ENCODE results near the gene PRKCE. TPM values are rescaled to one million over a fixed set of nuclear protein-coding genes. Genes with fewer than 3 reads are reported as not detected.
A peak's percentile ranks its signal among the peaks of the same experiment; 100 is the strongest.

The PRKCE gene
- total RNA-seq, 1 experiment from 2014 or later, result 21.7 TPM

DNA sequence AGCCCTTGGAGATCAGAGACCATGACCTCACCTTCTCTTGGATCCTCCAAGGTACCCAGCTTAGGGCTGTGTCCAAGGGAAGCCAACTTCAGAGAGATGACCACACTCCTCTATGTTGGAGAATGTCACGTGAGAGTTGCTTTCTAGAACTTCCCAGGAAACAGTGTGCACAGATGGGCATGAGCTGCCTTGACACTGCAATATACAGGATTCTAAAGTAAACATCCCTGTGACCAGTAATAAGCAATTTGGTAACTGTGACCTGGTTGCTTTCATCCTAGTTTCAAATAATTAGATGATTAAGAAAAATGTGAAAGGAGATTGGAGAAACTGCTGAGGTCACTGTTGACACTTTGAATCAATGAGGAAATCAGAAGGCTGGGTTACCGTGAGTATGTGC, 464.7 kb downstream of the PRKCE start:
- Histone ChIP-seq H3K4me2 (peak overlapping the region; percentile 35; the same call in 1 of the 2 replicates), H3K4me1 (replicated peaks; ENCODE audit: insufficient read depth) (peaks cover 37% of the 10 kb centered on the region), H3K27me3 (ENCODE audit: insufficient read depth, low read depth) (no peaks in the 10 kb centered on the region), H3K27ac (peak overlapping the region; percentile 67), H4K20me1 (ENCODE audit: insufficient read depth) (no peaks in the 10 kb centered on the region), H3K79me2 (ENCODE audit: low read depth) (no peaks in the 10 kb centered on the region), H3K9me2 (ENCODE audit: insufficient read depth) (no peaks in the 10 kb centered on the region), H3F3A (ENCODE audit: insufficient read depth, low read depth) (peaks cover 13% of the 10 kb centered on the region), H2AFZ (no peak overlapping the region), H3K9me3 (ENCODE audit: insufficient read depth, low read depth) (peaks cover 4% of the 10 kb centered on the region; the same call in 1 of the 2 replicates), H3K36me3 (ENCODE audit: low read depth) (no peaks in the 10 kb centered on the region), H3K4me3 (no peak overlapping the region)
- ChIA-PET CTCF (interaction anchor here (1.0 to 2.1 kb wide), 2 partner anchors 33 to 53 kb away, joined by 3 to 16 read pairs; no protein-coding TSS in a partner anchor), POLR2A (ENCODE audit: unreplicated experiment) (no interaction called here)
- no peak for DNase-seq
- no TSS peak for BruUV-seq (replicated peaks)
- intact Hi-C loops (cut with micrococcal nuclease; ENCODE audit: unreplicated experiment), result loop anchor here (2.0 kb wide), 2 partner anchors 47 to 49 kb away; no protein-coding TSS in a partner anchor
- no peak for TF ChIP-seq EZH2 (IDR thresholded peaks at IDR 0.05; ENCODE audit: low read depth)
- TF ChIP-seq, protein P1, sequence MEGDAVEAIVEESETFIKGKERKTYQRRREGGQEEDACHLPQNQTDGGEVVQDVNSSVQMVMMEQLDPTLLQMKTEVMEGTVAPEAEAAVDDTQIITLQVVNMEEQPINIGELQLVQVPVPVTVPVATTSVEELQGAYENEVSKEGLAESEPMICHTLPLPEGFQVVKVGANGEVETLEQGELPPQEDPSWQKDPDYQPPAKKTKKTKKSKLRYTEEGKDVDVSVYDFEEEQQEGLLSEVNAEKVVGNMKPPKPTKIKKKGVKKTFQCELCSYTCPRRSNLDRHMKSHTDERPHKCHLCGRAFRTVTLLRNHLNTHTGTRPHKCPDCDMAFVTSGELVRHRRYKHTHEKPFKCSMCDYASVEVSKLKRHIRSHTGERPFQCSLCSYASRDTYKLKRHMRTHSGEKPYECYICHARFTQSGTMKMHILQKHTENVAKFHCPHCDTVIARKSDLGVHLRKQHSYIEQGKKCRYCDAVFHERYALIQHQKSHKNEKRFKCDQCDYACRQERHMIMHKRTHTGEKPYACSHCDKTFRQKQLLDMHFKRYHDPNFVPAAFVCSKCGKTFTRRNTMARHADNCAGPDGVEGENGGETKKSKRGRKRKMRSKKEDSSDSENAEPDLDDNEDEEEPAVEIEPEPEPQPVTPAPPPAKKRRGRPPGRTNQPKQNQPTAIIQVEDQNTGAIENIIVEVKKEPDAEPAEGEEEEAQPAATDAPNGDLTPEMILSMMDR (conservative IDR thresholded peaks at IDR 0.05), result no peak

DNA sequence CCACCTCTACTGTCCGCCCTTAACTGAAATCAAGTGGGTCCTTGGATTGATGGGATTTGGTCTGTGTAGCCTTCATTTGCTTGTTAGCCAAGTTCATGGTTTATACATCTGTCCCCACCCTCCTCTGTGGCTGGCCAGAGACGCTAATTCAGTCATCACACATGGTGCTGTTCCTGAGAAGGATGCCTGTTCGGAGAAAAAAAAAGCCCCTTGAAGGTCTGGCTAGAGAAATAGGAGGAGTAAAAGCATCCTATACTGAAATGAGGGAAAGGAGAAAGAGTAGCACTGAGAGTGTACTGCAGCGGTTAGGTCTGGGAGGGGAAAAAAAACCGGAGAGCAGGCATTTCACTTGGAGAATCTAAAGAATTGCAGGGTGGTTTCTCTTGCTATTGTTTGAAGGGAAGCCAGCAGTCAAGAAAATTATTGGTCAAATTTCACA, 465.1 kb downstream of the PRKCE start:
- peak; percentile 16 to 41 for DNase-seq
- H3F3A ChIP-seq (ENCODE audit: insufficient read depth, low read depth), result peaks cover 18% of the 10 kb centered on the region
- H3K4me1 ChIP-seq (replicated peaks; ENCODE audit: insufficient read depth), result peaks cover 41% of the 10 kb centered on the region
- peak overlapping the region; percentile 67 for H3K27ac ChIP-seq
- no TSS peak for BruUV-seq (replicated peaks)
- intact Hi-C loops (cut with micrococcal nuclease; ENCODE audit: unreplicated experiment), result loop anchor here (2.0 kb wide), 2 partner anchors 48 kb away; no protein-coding TSS in a partner anchor
- ChIA-PET POLR2A (ENCODE audit: unreplicated experiment) (interaction anchor here (0.7 kb wide), 3 partner anchors 55 to 1667 kb away, joined by 3 to 5 read pairs (median 3); no protein-coding TSS in a partner anchor), CTCF (interaction anchor here (0.6 to 2.1 kb wide), 3 partner anchors 34 to 1269 kb away, joined by 3 to 16 read pairs (median 4); no protein-coding TSS in a partner anchor)
- H3K27me3 ChIP-seq (ENCODE audit: insufficient read depth, low read depth), result no peaks in the 10 kb centered on the region
- H2AFZ ChIP-seq, result no peak overlapping the region
- no peaks in the 10 kb centered on the region for H3K36me3 ChIP-seq (ENCODE audit: low read depth)
- TF ChIP-seq, protein P1 (conservative IDR thresholded peaks at IDR 0.05), result no peak
- TF ChIP-seq EZH2 (IDR thresholded peaks at IDR 0.05; ENCODE audit: low read depth), result no peak
- H3K79me2 ChIP-seq (ENCODE audit: low read depth), result no peaks in the 10 kb centered on the region
- H3K9me2 ChIP-seq (ENCODE audit: insufficient read depth), result no peaks in the 10 kb centered on the region
- H3K9me3 ChIP-seq (ENCODE audit: insufficient read depth, low read depth), result 0 out of 2 replicates have a peak, but pooled peaks cover under 1% of the 10 kb centered on the region
- no peak overlapping the region for H3K4me3 ChIP-seq
- H3K4me2 ChIP-seq, result peak overlapping the region; percentile 35
- no peaks in the 10 kb centered on the region for H4K20me1 ChIP-seq (ENCODE audit: insufficient read depth)

DNA sequence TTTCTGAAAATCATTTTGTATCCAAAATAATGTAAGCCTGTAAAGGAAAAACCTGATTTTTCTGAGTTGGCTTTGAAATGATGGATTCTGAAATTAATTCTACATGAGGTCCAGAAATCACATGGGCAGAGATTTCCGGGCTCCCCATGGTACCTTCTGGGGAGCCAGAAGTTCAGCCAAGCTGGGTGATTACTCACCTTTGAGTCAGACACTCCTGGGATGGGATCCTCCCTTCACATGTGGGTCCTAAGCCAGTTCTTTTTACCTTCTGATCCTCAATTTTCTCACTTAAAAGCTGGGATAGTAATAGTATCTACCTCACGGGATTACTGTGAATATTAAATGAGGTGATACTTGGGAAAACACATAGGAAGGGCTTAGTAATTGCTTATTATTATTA, 465.9 kb downstream of the PRKCE start:
- peak; percentile 38 to 75 for DNase-seq
- Histone ChIP-seq H3K4me2 (peak overlapping the region; percentile 35), H3K9me3 (ENCODE audit: insufficient read depth, low read depth) (no peaks in the 10 kb centered on the region), H3K4me3 (no peak overlapping the region), H3K27me3 (ENCODE audit: insufficient read depth, low read depth) (no peaks in the 10 kb centered on the region), H4K20me1 (ENCODE audit: insufficient read depth) (no peaks in the 10 kb centered on the region), H3F3A (ENCODE audit: insufficient read depth, low read depth) (peaks cover 26% of the 10 kb centered on the region), H3K9me2 (ENCODE audit: insufficient read depth) (no peaks in the 10 kb centered on the region), H3K4me1 (replicated peaks; ENCODE audit: insufficient read depth) (peaks cover 49% of the 10 kb centered on the region), H3K36me3 (ENCODE audit: low read depth) (no peaks in the 10 kb centered on the region), H2AFZ (peak overlapping the region; percentile 4; the same call in 1 of the 2 replicates), H3K27ac (peak overlapping the region; percentile 67), H3K79me2 (ENCODE audit: low read depth) (no peaks in the 10 kb centered on the region)
- TF ChIP-seq EZH2 (IDR thresholded peaks at IDR 0.05; ENCODE audit: low read depth), result no peak
- TF ChIP-seq, protein P1 (conservative IDR thresholded peaks at IDR 0.05), result no peak
- ChIA-PET POLR2A (ENCODE audit: unreplicated experiment) (interaction anchor here (0.7 kb wide), 3 partner anchors 54 to 1666 kb away, joined by 3 to 5 read pairs (median 3); no protein-coding TSS in a partner anchor), CTCF (interaction anchor here (1.0 to 2.1 kb wide), 2 partner anchors 35 to 54 kb away, joined by 3 to 16 read pairs; no protein-coding TSS in a partner anchor)
- no TSS peak for BruUV-seq (replicated peaks)
- intact Hi-C loops (cut with micrococcal nuclease; ENCODE audit: unreplicated experiment), result loop anchor here (2.0 kb wide), 2 partner anchors 47 to 49 kb away; no protein-coding TSS in a partner anchor
